Measurements from ENCODE around the gene YES1. TPM values are rescaled to one million over a fixed set of nuclear protein-coding genes. Genes with fewer than 3 reads are reported as not detected.
"Not testable (repeated sequence)": the region's sequence is repeated elsewhere in the genome, so short reads cannot be mapped to it uniquely, and the experiment has no call there.

Gene YES1
- total and polyA plus RNA-seq, 3 donors from 2014 or later: 31.8 to 228 (median 193) TPM

GRCh38 chr18:813172-814071 lies 1.4 kb upstream of the YES1 start:
- Histone ChIP-seq H3K27me3 (no peaks in the 10 kb centered on the region), H3K4me3 (peak overlapping the region; percentile 82 to 84), H3K9me3 (no peaks in the 10 kb centered on the region), H3K27ac (peak overlapping the region; percentile 93 to 94), H3K36me3 (ENCODE audit: low read depth, missing control alignments) (no peaks in the 10 kb centered on the region), H3K4me1 (peaks cover 11% of the 10 kb centered on the region)
- TF ChIP-seq POLR2A (IDR thresholded peaks at IDR 0.05) (no peak), CTCF (IDR thresholded peaks at IDR 0.05) (no peak)
- intact Hi-C loops (cut with DNase I; ENCODE audit: low total_unique reads): no loop called here
- 30 to 42% methylated on average over 18 of the region's 18 CpGs for WGBS, 2 donors
- DNase-seq: no peak

GRCh38 chr18:812376-813171 lies 532 bp upstream of the YES1 start:
- 0 to 1% methylated on average over 1 to 61 of the region's 66 CpGs for WGBS, 2 donors

GRCh38 chr18:811182-811891 lies 705 bp downstream of the YES1 start:
- H3K27ac ChIP-seq: peak overlapping the region; percentile 93 to 94
- no peaks in the 10 kb centered on the region for H3K36me3 ChIP-seq (ENCODE audit: low read depth, missing control alignments)
- peak; percentile 24 for DNase-seq
- H3K4me1 ChIP-seq: peaks cover 18% of the 10 kb centered on the region
- WGBS, 2 donors: 1 to 2% methylated on average over 20 to 29 of the region's 30 CpGs
- H3K4me3 ChIP-seq: peak overlapping the region; percentile 82 to 84
- no peak for TF ChIP-seq CTCF (IDR thresholded peaks at IDR 0.05)
- no peak for TF ChIP-seq POLR2A (IDR thresholded peaks at IDR 0.05)
- no peaks in the 10 kb centered on the region for H3K27me3 ChIP-seq
- intact Hi-C loops (cut with DNase I; ENCODE audit: low total_unique reads): no loop called here
- no peaks in the 10 kb centered on the region for H3K9me3 ChIP-seq

More at GRCh38 chr18:812376-813171, 532 bp upstream of the YES1 start:
- no peaks in the 10 kb centered on the region for H3K9me3 ChIP-seq
- peak overlapping the region; percentile 82 to 84 for H3K4me3 ChIP-seq
- peak overlapping the region; percentile 93 to 94 for H3K27ac ChIP-seq
- intact Hi-C loops (cut with DNase I; ENCODE audit: low total_unique reads): no loop called here
- peaks cover 18% of the 10 kb centered on the region for H3K4me1 ChIP-seq
- DNase-seq: peak; percentile 82
- H3K36me3 ChIP-seq (ENCODE audit: low read depth, missing control alignments): no peaks in the 10 kb centered on the region
- TF ChIP-seq CTCF (IDR thresholded peaks at IDR 0.05) (no peak), POLR2A (IDR thresholded peaks at IDR 0.05) (no peak)
- no peaks in the 10 kb centered on the region for H3K27me3 ChIP-seq

- peaks cover 23% of the 10 kb centered on the region for H3K4me1 ChIP-seq
Measured at GRCh38 chr18:809985-810642, 1.9 kb downstream of the YES1 start.

GRCh38 chr18:809228-809627 lies 2.8 kb downstream of the YES1 start:
- peaks cover 23% of the 10 kb centered on the region for H3K4me1 ChIP-seq
- intact Hi-C loops (cut with DNase I; ENCODE audit: low total_unique reads); H3K36me3 ChIP-seq (ENCODE audit: low read depth, missing control alignments); H3K4me3 ChIP-seq; H3K9me3 ChIP-seq; H3K27me3 ChIP-seq; H3K27ac ChIP-seq; DNase-seq: not testable (repeated sequence)
- 81 to 83% methylated on average over 11 of the region's 11 CpGs for WGBS, 2 donors

More at GRCh38 chr18:809985-810642, 1.9 kb downstream of the YES1 start:
- Histone ChIP-seq H3K27ac (no peak overlapping the region), H3K4me3 (no peak overlapping the region), H3K36me3 (ENCODE audit: low read depth, missing control alignments) (no peaks in the 10 kb centered on the region), H3K9me3 (no peaks in the 10 kb centered on the region), H3K27me3 (no peaks in the 10 kb centered on the region)
- no peak for TF ChIP-seq CTCF (IDR thresholded peaks at IDR 0.05)
- TF ChIP-seq POLR2A (IDR thresholded peaks at IDR 0.05): no peak
- no peak for DNase-seq
- 38 to 43% methylated on average over 6 of the region's 6 CpGs for WGBS, 2 donors
- intact Hi-C loops (cut with DNase I; ENCODE audit: low total_unique reads): no loop called here

All from testis (tissue), 3 donors.